ENCODE data around the gene USP31. TPM values are rescaled to one million over a fixed set of nuclear protein-coding genes. Genes with fewer than 3 reads are reported as not detected.

The USP31 gene
- total and polyA plus RNA-seq, 2 of the 8 experiments (the other 6 are each of a cell fraction or from before 2014, with no cell fraction given) = 6.7 to 19.0 TPM

- TF ChIP-seq CHD7 (IDR thresholded peaks at IDR 0.05; ENCODE audit: insufficient replicate concordance, low read length) (no peak), POLR2A (IDR thresholded peaks at IDR 0.05; ENCODE audit: control extremely low read depth in 1 of 2, low read depth in 2 of 2, low read length in 2 of 2) (no peak), KDM4A (IDR thresholded peaks at IDR 0.05; ENCODE audit: low read depth, low read length, severe bottlenecking) (no peak), RFX5 (IDR thresholded peaks at IDR 0.05; ENCODE audit: borderline replicate concordance, low read depth, low read length) (no peak), GABPA (IDR thresholded peaks at IDR 0.05; ENCODE audit: borderline replicate concordance, insufficient read depth, low read length) (no peak), CBX8 (IDR thresholded peaks at IDR 0.05; ENCODE audit: borderline replicate concordance, low read depth, low read length) (no peak)
These were observed 6.9 kb upstream of the USP31 start (continued) for GRCh38 chr16:23156110-23156509.
